MCF 10A (cell line): ENCODE results near the gene TACC3. TPM values are rescaled to one million over a fixed set of nuclear protein-coding genes. Genes with fewer than 3 reads are reported as not detected.

Experiments used
- BruUV-seq: library from RNA; stranded (reverse); fragments of 400-500 nt; replicated peaks from 2 replicates; lab custom pipeline; 2021; lab: Mats Ljungman, UMichigan
- CTCF ChIA-PET: fragments of 300-600 bp; sonication (Branson Sonifier 250); formaldehyde crosslinking; extraction: SDS; loops from one replicate; lab custom pipeline; 2021; ENCODE audit warnings: antibody characterized with exemption, inconsistent platforms; lab: Yijun Ruan, JAX
- POLR2A ChIA-PET: fragments of 300-600, 350-650 bp; sonication (Branson Sonifier 250); formaldehyde crosslinking; extraction: SDS; loops from one replicate; lab custom pipeline; 2020; ENCODE audit warnings: antibody characterized with exemption, inconsistent platforms; lab: Yijun Ruan, JAX
- DNase-seq: peaks from one replicate; pipeline ENCODE4 v3.0.0-alpha.2; 2018; ENCODE audit not compliant: unreplicated experiment
- H3K27ac Mint-ChIP-seq: one replicate; pipeline ENCODE4 v1.8.0; 2022; ENCODE audit warnings: mild to moderate bottlenecking, low read depth, mixed read lengths; ENCODE audit not compliant: unreplicated experiment
- H3K27me3 Mint-ChIP-seq: one replicate; pipeline ENCODE4 v1.8.0; 2022; ENCODE audit warnings: mixed read lengths; ENCODE audit not compliant: insufficient read depth, unreplicated experiment
- H3K36me3 Mint-ChIP-seq: one replicate; pipeline ENCODE4 v1.8.0; 2022; ENCODE audit warnings: mild to moderate bottlenecking, moderate library complexity, mixed read lengths; ENCODE audit not compliant: insufficient read depth, unreplicated experiment
- H3K4me1 Mint-ChIP-seq: one replicate; pipeline ENCODE4 v1.8.0; 2022; ENCODE audit warnings: mixed read lengths; ENCODE audit not compliant: insufficient read depth, unreplicated experiment
- H3K4me3 Mint-ChIP-seq: one replicate; pipeline ENCODE4 v1.8.0; 2022; ENCODE audit warnings: mild to moderate bottlenecking, moderate library complexity, mixed read lengths; ENCODE audit not compliant: unreplicated experiment
- H3K9me3 Mint-ChIP-seq: one replicate; pipeline ENCODE4 v1.8.0; 2022; ENCODE audit warnings: mixed read lengths; ENCODE audit not compliant: unreplicated experiment
- intact Hi-C: fragments of 100-400 bp; cut with micrococcal nuclease; formaldehyde crosslinking; loops from 2 replicates; pipeline ENCODE4 v1.14.1; 2022
- total RNA-seq: library from RNA; stranded (reverse); gene quantifications from 2 replicates; pipeline ENCODE4 v1.2.3, GENCODE V29; 2022
- TF ChIP-seq, protein P1 (sequence below): fragments of 200-600 bp; IDR thresholded peaks from one replicate; pipeline ENCODE4 v1.8.0; 2022; ENCODE audit warnings: antibody characterized with exemption, mild to moderate bottlenecking; ENCODE audit not compliant: unreplicated experiment

The TACC3 gene
- total RNA-seq, 1 experiment from 2014 or later, result 69.8 TPM

DNA sequence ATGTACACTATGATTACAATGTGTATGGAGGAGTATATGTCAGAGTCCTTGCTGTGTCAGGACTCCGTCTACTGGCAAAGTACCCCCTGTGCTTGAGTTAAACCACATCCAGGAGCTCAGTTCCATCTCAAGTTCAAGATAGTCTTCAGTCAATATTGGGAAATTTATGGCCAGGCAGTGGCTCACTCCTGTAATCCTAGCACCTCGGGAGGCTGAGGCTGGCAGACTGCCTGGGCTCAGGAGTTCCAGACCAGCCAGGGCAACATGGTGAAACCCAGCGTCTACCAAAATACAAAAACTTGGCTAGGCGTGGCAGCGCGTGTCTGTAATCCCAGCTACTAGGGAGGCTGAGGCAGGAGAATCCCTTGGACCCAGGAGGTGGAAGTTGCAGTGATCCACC is 15.0 kb upstream of the TACC3 start:
- no peak for DNase-seq
- Mint-ChIP-seq H3K36me3 (peaks cover 73% of the 10 kb centered on the region), H3K4me1 (peaks cover 7% of the 10 kb centered on the region), H3K4me3 (no peak overlapping the region), H3K27ac (no peak overlapping the region), H3K27me3 (no peaks in the 10 kb centered on the region), H3K9me3 (no peaks in the 10 kb centered on the region)
- intact Hi-C loops, result no loop called here
- CTCF ChIA-PET, result interaction anchor here (1.1 to 9.5 kb wide), 3 partner anchors 13 to 22 kb away, joined by 3 to 101 read pairs (median 14); no protein-coding TSS in a partner anchor
- POLR2A ChIA-PET, result no interaction called here
- TF ChIP-seq, protein P1, sequence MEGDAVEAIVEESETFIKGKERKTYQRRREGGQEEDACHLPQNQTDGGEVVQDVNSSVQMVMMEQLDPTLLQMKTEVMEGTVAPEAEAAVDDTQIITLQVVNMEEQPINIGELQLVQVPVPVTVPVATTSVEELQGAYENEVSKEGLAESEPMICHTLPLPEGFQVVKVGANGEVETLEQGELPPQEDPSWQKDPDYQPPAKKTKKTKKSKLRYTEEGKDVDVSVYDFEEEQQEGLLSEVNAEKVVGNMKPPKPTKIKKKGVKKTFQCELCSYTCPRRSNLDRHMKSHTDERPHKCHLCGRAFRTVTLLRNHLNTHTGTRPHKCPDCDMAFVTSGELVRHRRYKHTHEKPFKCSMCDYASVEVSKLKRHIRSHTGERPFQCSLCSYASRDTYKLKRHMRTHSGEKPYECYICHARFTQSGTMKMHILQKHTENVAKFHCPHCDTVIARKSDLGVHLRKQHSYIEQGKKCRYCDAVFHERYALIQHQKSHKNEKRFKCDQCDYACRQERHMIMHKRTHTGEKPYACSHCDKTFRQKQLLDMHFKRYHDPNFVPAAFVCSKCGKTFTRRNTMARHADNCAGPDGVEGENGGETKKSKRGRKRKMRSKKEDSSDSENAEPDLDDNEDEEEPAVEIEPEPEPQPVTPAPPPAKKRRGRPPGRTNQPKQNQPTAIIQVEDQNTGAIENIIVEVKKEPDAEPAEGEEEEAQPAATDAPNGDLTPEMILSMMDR, result no peak
- no TSS peak for BruUV-seq

DNA sequence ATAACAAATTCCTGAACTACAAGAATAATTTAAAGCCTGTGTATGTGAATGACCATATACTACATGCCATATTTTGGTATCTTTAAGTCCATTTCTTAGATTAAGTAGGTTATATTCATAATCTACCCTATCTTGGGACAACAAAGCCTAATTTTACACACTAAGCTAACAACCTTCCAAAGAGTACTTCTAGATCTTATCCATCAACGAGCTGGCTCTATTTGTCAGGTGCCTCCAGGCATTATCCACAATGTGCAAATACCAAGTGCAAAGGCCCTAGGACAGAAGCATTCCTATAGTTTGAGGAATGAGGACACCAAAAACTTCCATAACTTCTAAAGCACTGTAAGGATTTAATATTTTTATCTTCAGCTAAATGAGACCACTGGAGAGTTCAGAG is 12.7 kb upstream of the TACC3 start:
- Mint-ChIP-seq H3K36me3 (peaks cover 55% of the 10 kb centered on the region), H3K9me3 (no peaks in the 10 kb centered on the region), H3K27me3 (no peaks in the 10 kb centered on the region), H3K4me3 (no peak overlapping the region), H3K27ac (no peak overlapping the region), H3K4me1 (peaks cover 7% of the 10 kb centered on the region)
- TF ChIP-seq, protein P1, result no peak
- intact Hi-C loops, result no loop called here
- BruUV-seq, result no TSS peak
- CTCF ChIA-PET, result interaction anchor here (0.5 to 9.5 kb wide), 5 partner anchors 9 to 103 kb away, joined by 3 to 101 read pairs (median 10); no protein-coding TSS in a partner anchor
- no peak for DNase-seq
- POLR2A ChIA-PET, result interaction anchor here (0.6 to 1.6 kb wide), 7 partner anchors 10 to 157 kb away, joined by 3 to 6 read pairs (median 4); partner anchors contain the start of genes TACC3 and TMEM129

DNA sequence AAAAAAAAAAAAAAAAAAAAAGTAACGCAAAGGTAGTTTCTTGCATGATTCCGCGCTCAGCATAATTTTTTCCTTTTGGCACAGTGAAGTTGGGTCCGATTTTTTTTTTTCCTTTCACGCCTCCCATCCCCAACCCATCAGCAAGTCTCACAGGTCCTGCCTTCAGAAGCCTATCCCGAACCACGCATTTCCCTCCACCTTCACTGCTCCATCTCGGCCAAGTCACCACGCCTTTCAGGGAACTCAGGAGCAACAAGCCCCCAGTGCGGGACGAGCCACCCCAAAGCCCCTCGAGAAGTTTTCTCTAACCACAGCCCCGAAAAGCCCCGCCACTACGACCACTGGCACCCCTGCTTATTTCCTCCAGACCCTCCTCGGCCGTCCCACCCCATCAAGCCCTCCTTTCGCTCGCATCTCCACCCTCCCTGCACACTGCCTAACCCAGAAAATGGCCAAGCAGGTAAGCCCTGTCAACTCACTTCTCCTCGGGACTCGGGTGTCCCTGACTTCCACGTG is 10.2 kb upstream of the TACC3 start:
- peaks cover 33% of the 10 kb centered on the region for H3K36me3 Mint-ChIP-seq
- peaks cover 7% of the 10 kb centered on the region for H3K4me1 Mint-ChIP-seq
- H3K4me3 Mint-ChIP-seq, result peak overlapping the region; percentile 86
- H3K27ac Mint-ChIP-seq, result peak overlapping the region; percentile 77
- H3K9me3 Mint-ChIP-seq, result no peaks in the 10 kb centered on the region
- TF ChIP-seq, protein P1, result no peak
- ChIA-PET POLR2A (interaction anchor here (0.8 to 3.9 kb wide), 10 partner anchors 9 to 160 kb away, joined by 3 to 63 read pairs (median 8); partner anchors contain the start of genes NSD2, TACC3 and TMEM129), CTCF (interaction anchor here (1.0 kb wide), 1 partner anchor 19 kb away, joined by 3 read pairs; no protein-coding TSS in a partner anchor)
- H3K27me3 Mint-ChIP-seq, result no peaks in the 10 kb centered on the region
- no TSS peak for BruUV-seq
- intact Hi-C loops, result no loop called here
- no peak for DNase-seq

DNA sequence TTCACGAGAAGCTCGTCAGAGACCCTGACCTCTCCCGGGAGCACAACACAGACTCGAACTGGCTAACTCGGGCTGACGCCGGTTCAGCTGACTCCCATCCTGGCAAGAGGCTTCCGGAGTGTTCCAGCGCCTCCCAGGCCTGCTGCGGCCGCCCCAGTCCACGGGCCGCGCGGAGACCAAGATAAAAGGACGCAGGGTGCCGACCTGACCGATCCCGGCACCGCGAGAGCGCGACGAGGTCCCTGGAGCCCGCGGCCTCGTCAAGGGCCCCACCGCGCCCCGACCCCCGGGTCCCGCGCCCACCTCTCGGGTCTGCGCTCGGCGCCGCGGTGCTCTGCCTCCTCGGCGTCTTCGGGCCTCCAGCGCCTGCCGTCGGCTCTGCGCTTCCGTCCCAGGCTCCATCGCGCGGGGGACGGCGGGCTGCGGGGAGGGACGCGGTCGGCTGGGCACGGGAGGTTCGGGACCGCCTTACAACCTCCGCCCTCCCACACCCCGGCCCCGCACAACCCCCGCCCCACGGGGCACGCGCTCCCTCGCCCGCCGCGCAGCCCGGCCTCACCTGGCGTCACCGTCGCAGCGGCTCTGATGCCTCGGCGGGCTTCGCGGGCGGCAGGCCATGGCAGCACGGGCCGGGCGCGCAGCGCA is 9.6 kb upstream of the TACC3 start:
- Mint-ChIP-seq H3K9me3 (no peaks in the 10 kb centered on the region), H3K4me3 (peak overlapping the region; percentile 86), H3K4me1 (peaks cover 7% of the 10 kb centered on the region), H3K27me3 (no peaks in the 10 kb centered on the region), H3K36me3 (peaks cover 27% of the 10 kb centered on the region), H3K27ac (peak overlapping the region; percentile 77)
- DNase-seq, result peak; percentile 46
- TF ChIP-seq, protein P1, result no peak
- no TSS peak for BruUV-seq
- intact Hi-C loops, result loop anchor here (2.0 kb wide), 1 partner anchor 15 kb away; no protein-coding TSS in a partner anchor
- ChIA-PET CTCF (interaction anchor here (1.0 to 1.6 kb wide), 3 partner anchors 11 to 20 kb away, joined by 3 to 6 read pairs (median 4); no protein-coding TSS in a partner anchor), POLR2A (interaction anchor here (0.6 to 3.9 kb wide), 24 partner anchors 10 to 550 kb away, joined by 3 to 63 read pairs (median 4); partner anchors contain the start of genes MXD4, NSD2, TACC3 and TMEM129)
